Keratinocyte (primary cell): ENCODE results near the gene SPAST. TPM values are rescaled to one million over a fixed set of nuclear protein-coding genes. Genes with fewer than 3 reads are reported as not detected.

Source experiments
- DNase-seq: peaks from one replicate; pipeline ENCODE4 v3.0.0-alpha.2; 2011; ENCODE audit warnings: low read depth, missing footprints, low spot score
- FAIRE-seq: peaks from 2 replicates; lab custom pipeline; 2011; peaks lifted over from hg19 to GRCh38; lab: Jason Lieb, UNC
- H2AFZ ChIP-seq: 2 replicates; pipeline ENCODE4 v1.6.0; 2012; ENCODE audit warnings: low read length, control low read depth, inconsistent platforms; ENCODE audit not compliant: control insufficient read depth
- H3K27ac ChIP-seq: 2 replicates; pipeline ENCODE4 v1.5.1; 2011; ENCODE audit warnings: low read length; ENCODE audit not compliant: control insufficient read depth, insufficient read depth
- H3K27me3 ChIP-seq: 3 replicates; pipeline ENCODE4 v1.6.0; 2011; ENCODE audit warnings: low read length; ENCODE audit not compliant: control insufficient read depth, insufficient read depth; ENCODE audit errors: extremely low read depth
- H3K36me3 ChIP-seq, 2 experiments: 2 replicates in 1 of 2; 3 replicates in 1 of 2; pipeline ENCODE4 v1.5.1; 2011; ENCODE audit warnings: low read length in 2 of 2, mild to moderate bottlenecking in 1 of 2; ENCODE audit not compliant: control insufficient read depth in 2 of 2, insufficient read depth in 2 of 2; ENCODE audit errors: extremely low read depth in 1 of 2
- H3K4me1 ChIP-seq: 3 replicates; pipeline ENCODE4 v1.5.1; 2011; ENCODE audit warnings: low read length; ENCODE audit not compliant: control insufficient read depth, insufficient read depth; ENCODE audit errors: extremely low read depth
- H3K4me2 ChIP-seq: 3 replicates; pipeline ENCODE4 v1.6.0; 2011; ENCODE audit warnings: low read depth, low read length; ENCODE audit not compliant: control insufficient read depth, insufficient read depth; ENCODE audit errors: extremely low read depth
- H3K4me3 ChIP-seq, 3 experiments: fragments of 200-600 bp in 1 of 3; sonication (generic) in 1 of 3; 2 replicates in 2 of 3; 3 replicates in 1 of 3; pipeline ENCODE4 v1.5.1; 2011 to 2016; ENCODE audit warnings: low read length in 3 of 3, mild to moderate bottlenecking in 3 of 3, control low read depth in 2 of 3, inconsistent platforms in 1 of 3, low read depth in 1 of 3, mixed read lengths in 1 of 3, mixed run types in 1 of 3, moderate library complexity in 1 of 3; ENCODE audit not compliant: control insufficient read depth in 2 of 3, insufficient read depth in 2 of 3; ENCODE audit errors: extremely low read depth in 1 of 3
- H3K79me2 ChIP-seq: 2 replicates; pipeline ENCODE4 v1.6.0; 2012; ENCODE audit warnings: low read length; ENCODE audit not compliant: control insufficient read depth, insufficient read depth
- H3K9ac ChIP-seq: 3 replicates; pipeline ENCODE4 v1.6.0; 2011; ENCODE audit warnings: low read length; ENCODE audit not compliant: control insufficient read depth, insufficient read depth; ENCODE audit errors: extremely low read depth
- H3K9me1 ChIP-seq: 3 replicates; pipeline ENCODE4 v1.6.0; 2011; ENCODE audit warnings: low read length; ENCODE audit not compliant: control insufficient read depth, insufficient read depth; ENCODE audit errors: extremely low read depth
- H3K9me3 ChIP-seq: 2 replicates; pipeline ENCODE4 v1.5.1; 2012; ENCODE audit warnings: low read depth, low read length; ENCODE audit not compliant: control insufficient read depth
- H4K20me1 ChIP-seq: 3 replicates; pipeline ENCODE4 v1.6.0; 2011; ENCODE audit warnings: low read length; ENCODE audit not compliant: control insufficient read depth, insufficient read depth; ENCODE audit errors: extremely low read depth
- CTCF ChIP-seq, 3 experiments: IDR thresholded peaks in 1 of 3; conservative IDR thresholded peaks in 1 of 3; optimal IDR thresholded peaks in 1 of 3; 2 replicates in 2 of 3; 3 replicates in 1 of 3; pipeline versions ENCODE3 to v1.5.1; 2011; ENCODE audit warnings: low read length in 3 of 3, mild to moderate bottlenecking in 3 of 3, moderate library complexity in 2 of 3, control low read depth in 1 of 3, inconsistent platforms in 1 of 3; ENCODE audit not compliant: insufficient read depth in 2 of 3; ENCODE audit errors: extremely low read depth in 1 of 3
- EZH2 ChIP-seq: IDR thresholded peaks from one replicate; pipeline ENCODE4 v1.6.1; 2012; ENCODE audit warnings: inconsistent platforms, mild to moderate bottlenecking, low read length, moderate library complexity
- dilution Hi-C: fragments of 300-500 bp; cut with MboI; formaldehyde crosslinking; loops from one replicate; pipeline ENCODE4 v1.7.0; 2020; ENCODE audit warnings: low sequenced_read_pairs; ENCODE audit not compliant: extremely low pct_ligation_motif_present
- polyA plus RNA-seq, 5 experiments: library from polyadenylated mRNA; depleted of rRNA in 3 of 5; stranded (reverse) in 3 of 5; stranded (forward) in 1 of 5; unstranded in 1 of 5; fragments of >200 nt; gene quantifications; 1 replicate in 1 of 5; 2 replicates in 3 of 5; 3 replicates in 1 of 5; pipeline versions ENCODE4 v1.2.1 to v1.2.3, GENCODE V29; 2011 to 2012; ENCODE audit warnings: missing spikeins in 2 of 5, low read depth in 1 of 5, low replicate concordance in 1 of 5

SPAST gene
- polyA plus RNA-seq, 1 donor (not counting 4 experiments of a cell fraction or from before 2014, with no cell fraction given) = 9.5 TPM

GRCh38 chr2:32108111-32108510, 44.8 kb downstream of the SPAST start:
- H3K36me3 ChIP-seq = no peaks in the 10 kb centered on the region
- FAIRE-seq = no peak
- H3K9ac ChIP-seq = no peak overlapping the region
- no peak overlapping the region for H2AFZ ChIP-seq
- H3K4me2 ChIP-seq = no peak overlapping the region
- H3K9me3 ChIP-seq = no peaks in the 10 kb centered on the region
- TF ChIP-seq CTCF (optimal IDR thresholded peaks at IDR 0.05 in 1 of 3, IDR thresholded peaks at IDR 0.05 in 1 of 3, conservative IDR thresholded peaks at IDR 0.05 in 1 of 3; ENCODE audit: extremely low read depth in 1 of 3, insufficient read depth in 2 of 3, low read length in 3 of 3) (no peak), EZH2 (no peak)
- dilution Hi-C loops = no loop called here
- H3K9me1 ChIP-seq = no peaks in the 10 kb centered on the region
- H3K79me2 ChIP-seq = no peaks in the 10 kb centered on the region
- no peaks in the 10 kb centered on the region for H3K4me1 ChIP-seq
- H4K20me1 ChIP-seq = no peaks in the 10 kb centered on the region
- no peaks in the 10 kb centered on the region for H3K27me3 ChIP-seq
- H3K4me3 ChIP-seq = no peak overlapping the region
- DNase-seq = no peak
- no peak overlapping the region for H3K27ac ChIP-seq

- DNase-seq = no peak
- FAIRE-seq = no peak
- Histone ChIP-seq H3K27ac (no peak overlapping the region), H3K4me1 (peaks cover 10% of the 10 kb centered on the region), H3K36me3 (peaks cover 0 to 2% of the 10 kb centered on the region in 2 experiments), H3K27me3 (no peaks in the 10 kb centered on the region), H2AFZ (no peak overlapping the region), H3K9me1 (no peaks in the 10 kb centered on the region), H3K9ac (no peak overlapping the region), H3K79me2 (no peaks in the 10 kb centered on the region), H3K9me3 (no peaks in the 10 kb centered on the region), H4K20me1 (no peaks in the 10 kb centered on the region), H3K4me3 (no peak overlapping the region), H3K4me2 (no peak overlapping the region)
- TF ChIP-seq CTCF (optimal IDR thresholded peaks at IDR 0.05 in 1 of 3, IDR thresholded peaks at IDR 0.05 in 1 of 3, conservative IDR thresholded peaks at IDR 0.05 in 1 of 3; ENCODE audit: extremely low read depth in 1 of 3, insufficient read depth in 2 of 3, low read length in 3 of 3) = no peak
- TF ChIP-seq EZH2 = no peak
- dilution Hi-C loops = no loop called here
These were observed 54.7 kb downstream of the SPAST start for GRCh38 chr2:32118055-32118454.
